ENCODE data around the gene PSAT1.
A peak's percentile ranks its signal among the peaks of the same experiment; 100 is the strongest.

Gene PSAT1

DNA sequence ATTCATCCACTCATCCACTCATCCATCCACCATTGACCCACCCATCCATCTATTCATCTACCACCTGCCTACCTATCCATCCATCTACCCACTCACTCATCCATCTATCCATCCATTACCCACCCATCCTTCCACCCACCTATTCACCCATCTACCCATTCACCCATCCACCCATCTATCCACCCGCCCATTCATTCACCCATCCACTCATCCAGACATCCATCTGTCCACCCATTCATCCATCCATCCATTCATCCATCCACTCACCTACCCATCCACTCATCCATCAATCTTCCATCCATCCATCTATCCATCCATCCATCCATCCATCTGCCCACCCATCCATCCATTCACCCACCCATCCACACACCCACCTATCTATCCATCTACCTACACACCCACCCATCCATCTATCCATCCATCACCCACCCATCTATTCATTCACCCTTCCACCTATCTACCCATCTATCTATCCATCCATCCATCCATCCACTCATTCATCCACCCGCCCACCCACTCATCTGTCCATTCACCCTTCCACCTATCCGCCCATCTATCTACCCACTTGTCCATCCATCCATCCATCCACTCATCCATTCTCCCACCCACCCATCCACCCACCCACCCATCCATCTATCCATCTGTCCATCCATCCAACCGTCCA lies 23.2 kb downstream of the PSAT1 start:
- DNase-seq: no peak

DNA sequence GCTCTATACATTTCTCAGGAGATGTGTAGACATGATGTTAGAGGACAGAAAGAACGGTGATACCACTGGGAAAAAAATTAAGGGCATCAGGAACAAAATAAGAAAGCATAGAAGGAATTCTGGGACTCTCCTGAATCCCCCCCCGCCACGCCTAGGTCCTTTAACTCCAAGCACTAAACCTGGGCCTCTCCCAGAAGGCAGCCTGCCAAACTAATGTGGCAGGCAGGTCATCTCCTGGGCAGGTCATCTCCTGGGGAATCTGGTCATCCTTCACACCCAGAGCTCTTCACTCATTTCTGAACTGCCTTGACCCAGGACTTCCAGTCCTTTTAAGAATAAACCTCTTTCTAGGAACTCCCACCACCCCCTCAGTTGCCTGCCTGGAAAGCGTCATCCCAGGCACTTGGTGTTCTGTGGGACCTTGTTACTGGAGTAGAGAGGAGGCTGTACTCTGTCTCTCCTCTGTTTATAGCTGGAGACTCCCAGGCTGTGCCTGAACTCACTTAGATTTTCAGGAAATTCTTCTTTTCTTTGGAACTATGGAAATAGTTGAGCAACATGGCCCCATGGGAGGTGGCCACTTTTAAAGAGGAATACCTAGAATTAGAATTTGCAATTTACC lies 24.1 kb downstream of the PSAT1 start:
- DNase-seq: no peak

DNA sequence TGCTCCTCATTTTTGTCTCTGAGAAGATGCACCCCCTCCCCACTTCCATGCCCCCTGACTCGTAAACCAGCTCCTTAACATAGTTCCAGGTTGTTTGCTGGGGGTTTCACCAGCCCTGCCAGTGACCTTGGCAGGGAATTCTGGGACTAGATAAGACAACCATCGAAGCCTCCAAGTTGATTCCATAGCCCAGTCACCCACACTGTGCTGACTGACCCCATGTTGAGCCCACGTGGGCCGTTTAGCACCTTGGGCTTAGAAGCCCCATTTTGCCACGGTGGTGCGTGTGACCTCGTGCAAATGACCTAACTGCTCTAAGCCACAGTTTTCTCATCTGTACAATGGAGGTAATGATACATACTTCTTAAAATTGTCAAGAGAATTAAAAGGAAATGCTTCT lies 24.6 kb downstream of the PSAT1 start:
- DNase-seq: no peak

DNA sequence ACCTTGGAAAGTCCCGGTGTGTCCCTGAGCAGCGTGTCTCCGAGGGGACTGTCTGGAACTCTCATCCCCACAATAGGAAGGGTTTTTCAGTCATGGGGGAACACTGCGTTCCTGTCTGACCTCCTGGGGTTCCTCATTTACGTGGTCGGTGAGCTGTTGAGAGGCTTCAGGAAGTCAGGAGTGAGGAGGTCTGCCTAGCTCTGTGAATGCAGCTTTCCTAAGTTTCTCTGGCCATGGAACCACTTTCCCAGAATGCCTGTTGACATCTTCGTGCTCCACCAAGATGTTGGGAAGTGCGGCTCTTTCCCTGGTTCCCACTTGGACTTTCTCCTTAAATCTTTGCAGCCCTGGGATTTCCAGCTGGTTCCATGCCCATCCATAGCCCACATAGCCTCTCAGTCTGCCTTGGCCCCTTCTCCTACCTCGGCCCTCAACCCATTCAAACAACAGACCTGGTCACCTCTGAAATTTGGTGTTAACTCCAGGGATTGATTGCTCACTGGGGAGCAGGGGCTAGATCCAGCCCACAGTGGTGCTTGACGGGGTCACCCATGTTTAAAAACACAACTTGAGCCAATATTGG lies 27.2 kb downstream of the PSAT1 start:
- DNase-seq: no peak

DNA sequence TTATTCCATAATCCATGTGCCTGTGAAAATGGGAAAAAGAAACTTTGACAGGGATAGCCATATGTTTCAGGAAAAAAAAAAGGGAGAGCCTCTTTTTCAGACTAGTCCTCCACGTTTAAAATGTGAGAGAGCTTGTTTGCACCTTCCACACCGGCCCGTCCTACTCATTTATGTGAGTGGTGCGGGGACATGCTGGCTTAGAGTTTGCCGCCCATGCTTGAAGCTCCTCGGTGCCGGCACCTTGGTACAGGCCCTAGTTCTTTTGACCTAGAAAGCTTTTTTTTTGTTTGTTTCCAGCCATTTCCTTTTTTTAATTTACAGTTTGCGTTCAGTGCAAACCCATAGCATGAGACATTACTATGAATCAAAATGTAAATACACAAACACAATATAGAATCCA lies 27.8 kb downstream of the PSAT1 start:
- no peak for DNase-seq

GRCh38 chr9:78325343-78325742 lies 28.4 kb downstream of the PSAT1 start:
- no peak for DNase-seq

DNA sequence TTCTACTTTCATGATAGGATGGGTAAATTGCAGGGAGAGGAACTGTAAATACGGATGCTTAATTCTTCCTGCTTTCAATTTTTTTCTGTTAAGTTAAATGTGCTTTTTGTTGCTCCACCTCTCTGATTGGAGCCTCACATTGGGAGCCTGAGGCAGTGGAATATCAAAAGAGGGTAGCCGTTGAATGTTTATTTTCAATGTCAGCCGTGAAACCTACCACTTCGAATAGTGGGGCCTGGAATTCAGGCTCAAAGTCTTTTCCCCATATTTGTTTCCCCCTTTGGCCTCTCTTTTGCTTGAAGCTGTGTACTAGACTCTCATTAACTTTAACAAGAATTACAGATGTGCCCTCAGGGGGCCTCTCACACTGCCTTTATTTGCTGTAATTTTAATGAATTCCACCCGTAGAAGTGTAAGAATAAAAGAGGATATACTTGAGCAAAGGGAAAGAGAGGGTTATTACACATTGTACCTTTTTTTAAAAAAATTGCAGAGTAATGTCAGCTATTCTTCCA lies 29.0 kb downstream of the PSAT1 start:
- no peak for DNase-seq

- no peak for DNase-seq
Measured at GRCh38 chr9:78326564-78326963, 29.6 kb downstream of the PSAT1 start.

DNA sequence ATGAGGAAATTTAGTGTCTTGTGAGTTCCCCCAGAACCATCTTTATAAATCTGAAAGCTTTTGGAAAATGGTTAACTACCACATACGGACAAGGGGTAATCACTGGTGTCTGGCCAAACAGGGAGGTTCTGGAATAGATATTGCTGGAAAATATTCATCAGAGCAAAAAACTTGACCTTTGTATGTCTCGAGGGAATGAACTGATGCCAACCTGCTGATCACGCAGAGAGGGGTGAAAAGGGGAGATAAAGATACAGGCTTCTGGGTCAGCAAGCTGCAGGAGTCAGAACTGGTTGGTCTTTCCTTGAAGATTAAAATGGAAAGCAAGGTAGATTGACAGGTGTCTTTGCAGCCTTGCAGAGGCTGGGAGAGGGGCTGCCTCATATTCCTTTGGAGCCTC lies 35.5 kb downstream of the PSAT1 start:
- DNase-seq: no peak

DNA sequence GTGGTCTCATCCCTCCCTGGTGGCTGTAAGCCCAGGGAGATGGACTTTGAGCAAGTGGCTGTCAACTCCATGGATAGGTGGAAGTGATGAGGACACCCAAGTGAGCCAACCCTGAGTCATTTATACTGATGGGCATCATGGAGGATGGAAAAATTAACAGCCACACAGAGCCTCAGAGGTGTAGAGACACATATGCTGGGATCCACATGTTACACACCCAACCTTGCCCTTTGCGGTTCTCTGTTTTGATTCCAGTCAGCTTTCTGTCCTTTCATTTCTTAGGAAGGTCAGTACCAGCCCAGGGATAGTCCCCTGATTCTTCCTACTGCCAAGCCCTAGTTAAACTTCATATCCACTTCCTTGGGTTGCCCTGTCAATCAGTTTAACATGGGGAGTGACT lies 51.9 kb downstream of the PSAT1 start:
- DNase-seq: no peak

DNA sequence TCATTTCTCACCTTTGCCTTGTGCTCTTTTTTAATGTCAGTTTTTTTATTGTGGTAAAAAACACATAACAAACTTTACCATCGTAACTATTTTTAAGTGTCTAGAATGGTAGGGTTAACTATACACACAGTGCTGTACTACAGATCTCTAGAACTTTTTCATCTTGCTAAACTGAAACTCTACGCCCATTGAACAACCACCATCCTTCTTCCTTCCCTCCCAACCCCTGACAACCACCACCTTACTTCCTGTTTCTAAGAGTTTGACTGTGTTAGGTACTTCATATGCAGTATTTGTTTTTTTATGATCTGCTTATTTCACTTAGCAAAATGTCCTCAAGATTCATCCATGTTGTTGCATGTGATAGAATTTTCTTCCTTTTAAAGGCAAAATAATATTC lies 54.9 kb downstream of the PSAT1 start:
- no peak for DNase-seq

GRCh38 chr9:78354324-78354973 lies 57.5 kb downstream of the PSAT1 start:
- DNase-seq: no peak

DNA sequence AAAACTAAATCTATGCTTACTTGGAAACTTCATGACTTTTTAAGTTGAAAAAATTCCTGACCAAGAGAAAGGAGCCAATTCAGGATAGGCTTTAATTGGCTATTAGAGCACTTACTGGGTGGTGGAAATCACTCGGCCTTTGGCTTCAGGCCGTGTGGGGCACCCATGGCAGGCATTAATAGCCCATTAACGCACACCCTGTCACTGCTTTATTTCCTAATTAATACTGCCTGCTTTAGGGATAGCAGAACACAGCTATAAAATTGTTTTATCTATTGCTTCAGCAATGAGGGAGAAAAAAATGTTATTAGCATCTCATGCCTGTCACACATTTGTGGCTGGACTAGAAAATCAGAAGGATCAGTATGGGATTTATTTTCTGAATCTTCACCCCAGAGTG lies 58.1 kb downstream of the PSAT1 start:
- DNase-seq: no peak

- no peak for DNase-seq
Measured at GRCh38 chr9:78356634-78357033, 59.7 kb downstream of the PSAT1 start.

GRCh38 chr9:78357165-78357873 lies 60.4 kb downstream of the PSAT1 start:
- DNase-seq: no peak

- no peak for DNase-seq
Measured at GRCh38 chr9:78358329-78359051, 61.6 kb downstream of the PSAT1 start.

DNA sequence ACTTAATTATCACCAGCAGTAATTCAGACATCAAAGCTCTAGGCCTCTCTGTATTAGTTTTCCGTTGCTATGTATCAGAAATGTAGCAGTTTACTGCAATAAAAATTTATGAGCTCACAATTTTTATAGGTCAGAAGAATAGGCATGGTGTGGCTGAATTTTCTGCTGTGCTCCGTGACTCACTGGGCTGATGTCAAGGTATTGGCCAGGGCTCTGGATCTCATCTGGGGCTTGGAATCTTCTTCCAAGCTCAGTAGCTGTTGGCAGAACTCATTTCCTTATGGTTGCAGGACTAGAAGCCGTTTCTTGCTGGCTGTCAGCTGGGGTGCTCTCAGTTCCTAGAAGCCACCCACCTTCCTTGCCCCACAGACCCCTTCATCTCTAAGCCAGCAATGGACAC lies 66.3 kb downstream of the PSAT1 start:
- no peak for DNase-seq

DNA sequence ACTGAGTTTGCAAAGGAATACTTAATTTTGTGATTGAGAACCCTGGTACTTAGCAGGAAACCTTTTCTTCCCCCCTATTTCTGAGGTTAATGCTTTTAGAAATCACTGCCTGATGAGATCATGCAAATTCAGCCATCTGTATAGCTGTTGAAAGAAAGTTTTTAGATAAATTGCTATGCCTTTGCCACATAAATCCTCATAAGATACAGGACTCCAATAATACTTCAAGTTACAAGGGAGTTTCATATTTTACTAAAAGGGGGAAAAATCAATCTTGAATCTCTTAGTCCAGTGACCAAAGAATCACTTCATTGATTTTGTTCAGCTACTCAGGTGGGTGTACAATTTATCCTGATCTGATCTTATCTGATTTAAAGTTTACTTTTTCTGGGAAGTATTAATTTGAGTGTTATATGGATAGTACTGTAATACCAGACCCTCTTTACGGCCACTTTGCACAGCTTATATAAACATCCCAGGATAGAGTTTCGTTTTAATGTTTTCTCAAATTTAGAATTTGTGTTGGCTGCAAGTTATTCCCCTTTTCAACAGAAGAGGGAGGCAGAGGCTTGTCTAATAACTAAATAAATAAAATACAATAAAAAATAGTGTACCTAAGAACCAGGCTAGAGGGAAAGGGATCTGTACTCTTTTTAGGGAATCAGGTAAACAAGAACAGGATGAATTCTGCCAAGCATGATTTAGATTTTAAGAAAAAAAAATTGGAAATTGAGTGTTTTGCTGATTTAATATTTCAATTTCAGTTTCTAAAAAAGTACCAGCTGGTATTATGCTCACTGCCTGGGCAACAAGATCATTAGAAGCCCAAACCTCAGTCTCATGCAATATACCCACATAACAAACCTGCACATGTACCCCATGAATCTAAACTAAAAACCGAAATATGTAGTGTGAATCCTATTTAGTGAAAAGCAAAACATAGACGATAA lies 69.1 kb downstream of the PSAT1 start:
- no peak for DNase-seq

- DNase-seq: no peak
Measured at GRCh38 chr9:78366827-78367226, 69.9 kb downstream of the PSAT1 start.

- DNase-seq: no peak
Measured at GRCh38 chr9:78368236-78368635, 71.3 kb downstream of the PSAT1 start.

DNA sequence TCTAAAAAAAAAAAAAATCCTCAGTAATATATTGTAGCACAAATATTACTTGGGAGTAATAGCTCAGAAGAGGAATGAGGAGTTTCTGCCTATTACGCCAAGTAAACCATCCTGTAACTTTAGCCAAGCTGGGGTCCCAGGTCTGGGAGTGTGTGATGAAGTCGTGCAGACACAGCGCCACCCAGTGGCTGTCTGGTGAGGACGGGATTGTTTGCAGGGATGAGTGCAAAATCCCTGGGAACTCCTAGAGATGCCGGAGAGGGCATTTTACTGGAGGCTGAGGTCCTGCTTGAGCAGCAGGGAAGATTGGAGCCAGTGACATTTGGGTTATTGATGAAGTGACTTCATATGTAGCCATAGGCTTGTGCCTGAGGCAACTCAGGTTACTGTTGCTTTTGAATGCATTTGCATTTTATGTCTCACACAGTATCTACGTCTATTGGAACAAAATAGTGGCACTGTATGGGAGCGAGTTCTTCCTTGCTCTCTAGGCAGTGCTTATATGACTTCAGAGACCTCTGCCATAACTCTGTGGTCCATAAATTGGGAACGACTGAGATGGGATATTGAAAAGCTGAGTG lies 72.8 kb downstream of the PSAT1 start:
- DNase-seq: peak; percentile 46
